Measurements from ENCODE around the gene MAEL. TPM values are rescaled to one million over a fixed set of nuclear protein-coding genes. Genes with fewer than 3 reads are reported as not detected.
A peak's percentile ranks its signal among the peaks of the same experiment; 100 is the strongest.

MAEL gene
- total and polyA plus RNA-seq, 2 experiments from 2014 or later = 0.76 to 0.95 TPM

DNA sequence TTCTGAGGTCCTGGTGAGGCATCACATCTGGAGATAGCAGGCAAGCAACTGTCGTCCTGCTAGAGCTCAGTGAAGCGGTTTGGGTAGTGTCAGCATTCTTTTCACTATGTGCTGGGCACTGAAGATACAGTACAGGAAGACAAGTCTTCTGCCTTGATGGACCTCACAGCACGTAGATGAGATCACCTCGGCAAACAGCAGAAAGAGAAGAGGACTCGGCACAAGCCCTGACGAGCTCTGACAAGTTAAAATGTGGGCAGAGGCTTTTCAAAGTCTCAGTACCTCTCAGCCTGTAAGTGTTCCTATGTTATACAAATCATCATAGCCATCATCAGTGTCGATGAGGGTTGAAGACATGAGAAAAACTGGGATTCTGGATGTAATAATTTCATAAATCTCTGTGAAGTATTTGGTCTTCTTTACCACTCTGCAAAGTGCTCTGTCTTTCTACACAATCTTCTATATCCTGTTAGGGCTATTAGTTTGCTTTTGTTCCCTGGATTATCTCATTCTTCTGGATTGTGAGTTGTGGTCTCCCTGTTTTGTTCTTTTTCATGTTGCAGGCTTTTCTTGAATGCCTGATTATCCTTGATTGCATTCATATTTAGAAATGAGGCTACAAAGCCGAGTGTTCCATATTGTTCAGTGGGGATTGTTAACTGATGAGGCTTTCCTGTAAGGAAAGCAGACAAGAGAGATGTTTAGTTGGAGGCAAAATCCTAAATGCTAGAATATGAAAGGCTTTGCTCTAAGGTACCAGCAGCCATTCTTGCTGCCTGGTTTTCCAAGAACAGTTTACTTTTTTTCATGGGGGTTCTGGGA, 24.2 kb downstream of the MAEL start:
- Histone ChIP-seq H3K36me3 (ENCODE audit: insufficient read depth) (no peaks in the 10 kb centered on the region), H3K4me1 (ENCODE audit: insufficient read depth) (no peaks in the 10 kb centered on the region), H3K4me3 (no peak overlapping the region), H3K27me3 (ENCODE audit: insufficient read depth) (no peaks in the 10 kb centered on the region), H3K4me2 (no peak overlapping the region), H4K20me1 (replicated peaks; ENCODE audit: insufficient read depth) (no peaks in the 10 kb centered on the region), H3K27ac (ENCODE audit: low read depth) (no peak overlapping the region), H3F3A (replicated peaks; ENCODE audit: low read depth) (no peaks in the 10 kb centered on the region), H3K9me2 (ENCODE audit: insufficient read depth) (no peaks in the 10 kb centered on the region), H2AFZ (peak overlapping the region; percentile 69; the same call in 1 of the 2 replicates), H3K79me2 (replicated peaks; ENCODE audit: insufficient read depth) (no peaks in the 10 kb centered on the region)
- no peak overlapping the region for H3K4me3 Mint-ChIP-seq
- no peaks in the 10 kb centered on the region for H3K27me3 Mint-ChIP-seq (ENCODE audit: insufficient read depth, low read depth, poor library complexity)
- no peaks in the 10 kb centered on the region for H3K36me3 Mint-ChIP-seq (ENCODE audit: low read depth)
- H3K4me1 Mint-ChIP-seq = no peaks in the 10 kb centered on the region
- no peak for DNase-seq (ENCODE audit: low spot score)
- TF ChIP-seq STAT1 (IDR thresholded peaks at IDR 0.05; ENCODE audit: unreplicated experiment) (no peak), EZH2 (IDR thresholded peaks at IDR 0.05; ENCODE audit: low read depth, unreplicated experiment) (no peak), JUNB (IDR thresholded peaks at IDR 0.05; ENCODE audit: unreplicated experiment) (no peak)
- TF ChIP-seq, protein P1, sequence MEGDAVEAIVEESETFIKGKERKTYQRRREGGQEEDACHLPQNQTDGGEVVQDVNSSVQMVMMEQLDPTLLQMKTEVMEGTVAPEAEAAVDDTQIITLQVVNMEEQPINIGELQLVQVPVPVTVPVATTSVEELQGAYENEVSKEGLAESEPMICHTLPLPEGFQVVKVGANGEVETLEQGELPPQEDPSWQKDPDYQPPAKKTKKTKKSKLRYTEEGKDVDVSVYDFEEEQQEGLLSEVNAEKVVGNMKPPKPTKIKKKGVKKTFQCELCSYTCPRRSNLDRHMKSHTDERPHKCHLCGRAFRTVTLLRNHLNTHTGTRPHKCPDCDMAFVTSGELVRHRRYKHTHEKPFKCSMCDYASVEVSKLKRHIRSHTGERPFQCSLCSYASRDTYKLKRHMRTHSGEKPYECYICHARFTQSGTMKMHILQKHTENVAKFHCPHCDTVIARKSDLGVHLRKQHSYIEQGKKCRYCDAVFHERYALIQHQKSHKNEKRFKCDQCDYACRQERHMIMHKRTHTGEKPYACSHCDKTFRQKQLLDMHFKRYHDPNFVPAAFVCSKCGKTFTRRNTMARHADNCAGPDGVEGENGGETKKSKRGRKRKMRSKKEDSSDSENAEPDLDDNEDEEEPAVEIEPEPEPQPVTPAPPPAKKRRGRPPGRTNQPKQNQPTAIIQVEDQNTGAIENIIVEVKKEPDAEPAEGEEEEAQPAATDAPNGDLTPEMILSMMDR (conservative IDR thresholded peaks at IDR 0.05; ENCODE audit: low read depth in 2 of 2) = no peak
- TF ChIP-seq, protein P2, sequence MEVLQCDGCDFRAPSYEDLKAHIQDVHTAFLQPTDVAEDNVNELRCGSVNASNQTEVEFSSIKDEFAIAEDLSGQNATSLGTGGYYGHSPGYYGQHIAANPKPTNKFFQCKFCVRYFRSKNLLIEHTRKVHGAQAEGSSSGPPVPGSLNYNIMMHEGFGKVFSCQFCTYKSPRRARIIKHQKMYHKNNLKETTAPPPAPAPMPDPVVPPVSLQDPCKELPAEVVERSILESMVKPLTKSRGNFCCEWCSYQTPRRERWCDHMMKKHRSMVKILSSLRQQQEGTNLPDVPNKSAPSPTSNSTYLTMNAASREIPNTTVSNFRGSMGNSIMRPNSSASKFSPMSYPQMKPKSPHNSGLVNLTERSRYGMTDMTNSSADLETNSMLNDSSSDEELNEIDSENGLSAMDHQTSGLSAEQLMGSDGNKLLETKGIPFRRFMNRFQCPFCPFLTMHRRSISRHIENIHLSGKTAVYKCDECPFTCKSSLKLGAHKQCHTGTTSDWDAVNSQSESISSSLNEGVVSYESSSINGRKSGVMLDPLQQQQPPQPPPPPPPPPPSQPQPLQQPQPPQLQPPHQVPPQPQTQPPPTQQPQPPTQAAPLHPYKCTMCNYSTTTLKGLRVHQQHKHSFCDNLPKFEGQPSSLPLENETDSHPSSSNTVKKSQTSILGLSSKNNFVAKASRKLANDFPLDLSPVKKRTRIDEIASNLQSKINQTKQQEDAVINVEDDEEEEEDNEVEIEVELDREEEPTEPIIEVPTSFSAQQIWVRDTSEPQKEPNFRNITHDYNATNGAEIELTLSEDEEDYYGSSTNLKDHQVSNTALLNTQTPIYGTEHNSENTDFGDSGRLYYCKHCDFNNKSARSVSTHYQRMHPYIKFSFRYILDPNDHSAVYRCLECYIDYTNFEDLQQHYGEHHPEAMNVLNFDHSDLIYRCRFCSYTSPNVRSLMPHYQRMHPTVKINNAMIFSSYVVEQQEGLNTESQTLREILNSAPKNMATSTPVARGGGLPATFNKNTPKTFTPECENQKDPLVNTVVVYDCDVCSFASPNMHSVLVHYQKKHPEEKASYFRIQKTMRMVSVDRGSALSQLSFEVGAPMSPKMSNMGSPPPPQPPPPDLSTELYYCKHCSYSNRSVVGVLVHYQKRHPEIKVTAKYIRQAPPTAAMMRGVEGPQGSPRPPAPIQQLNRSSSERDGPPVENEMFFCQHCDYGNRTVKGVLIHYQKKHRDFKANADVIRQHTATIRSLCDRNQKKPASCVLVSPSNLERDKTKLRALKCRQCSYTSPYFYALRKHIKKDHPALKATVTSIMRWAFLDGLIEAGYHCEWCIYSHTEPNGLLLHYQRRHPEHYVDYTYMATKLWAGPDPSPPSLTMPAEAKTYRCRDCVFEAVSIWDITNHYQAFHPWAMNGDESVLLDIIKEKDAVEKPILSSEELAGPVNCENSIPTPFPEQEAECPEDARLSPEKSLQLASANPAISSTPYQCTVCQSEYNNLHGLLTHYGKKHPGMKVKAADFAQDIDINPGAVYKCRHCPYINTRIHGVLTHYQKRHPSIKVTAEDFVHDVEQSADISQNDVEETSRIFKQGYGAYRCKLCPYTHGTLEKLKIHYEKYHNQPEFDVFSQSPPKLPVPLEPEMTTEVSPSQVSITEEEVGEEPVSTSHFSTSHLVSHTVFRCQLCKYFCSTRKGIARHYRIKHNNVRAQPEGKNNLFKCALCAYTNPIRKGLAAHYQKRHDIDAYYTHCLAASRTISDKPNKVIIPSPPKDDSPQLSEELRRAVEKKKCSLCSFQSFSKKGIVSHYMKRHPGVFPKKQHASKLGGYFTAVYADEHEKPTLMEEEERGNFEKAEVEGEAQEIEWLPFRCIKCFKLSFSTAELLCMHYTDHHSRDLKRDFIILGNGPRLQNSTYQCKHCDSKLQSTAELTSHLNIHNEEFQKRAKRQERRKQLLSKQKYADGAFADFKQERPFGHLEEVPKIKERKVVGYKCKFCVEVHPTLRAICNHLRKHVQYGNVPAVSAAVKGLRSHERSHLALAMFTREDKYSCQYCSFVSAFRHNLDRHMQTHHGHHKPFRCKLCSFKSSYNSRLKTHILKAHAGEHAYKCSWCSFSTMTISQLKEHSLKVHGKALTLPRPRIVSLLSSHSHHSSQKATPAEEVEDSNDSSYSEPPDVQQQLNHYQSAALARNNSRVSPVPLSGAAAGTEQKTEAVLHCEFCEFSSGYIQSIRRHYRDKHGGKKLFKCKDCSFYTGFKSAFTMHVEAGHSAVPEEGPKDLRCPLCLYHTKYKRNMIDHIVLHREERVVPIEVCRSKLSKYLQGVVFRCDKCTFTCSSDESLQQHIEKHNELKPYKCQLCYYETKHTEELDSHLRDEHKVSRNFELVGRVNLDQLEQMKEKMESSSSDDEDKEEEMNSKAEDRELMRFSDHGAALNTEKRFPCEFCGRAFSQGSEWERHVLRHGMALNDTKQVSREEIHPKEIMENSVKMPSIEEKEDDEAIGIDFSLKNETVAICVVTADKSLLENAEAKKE (CRISPR knock-in tag; IDR thresholded peaks at IDR 0.05) = no peak
- TF ChIP-seq, protein P3, sequence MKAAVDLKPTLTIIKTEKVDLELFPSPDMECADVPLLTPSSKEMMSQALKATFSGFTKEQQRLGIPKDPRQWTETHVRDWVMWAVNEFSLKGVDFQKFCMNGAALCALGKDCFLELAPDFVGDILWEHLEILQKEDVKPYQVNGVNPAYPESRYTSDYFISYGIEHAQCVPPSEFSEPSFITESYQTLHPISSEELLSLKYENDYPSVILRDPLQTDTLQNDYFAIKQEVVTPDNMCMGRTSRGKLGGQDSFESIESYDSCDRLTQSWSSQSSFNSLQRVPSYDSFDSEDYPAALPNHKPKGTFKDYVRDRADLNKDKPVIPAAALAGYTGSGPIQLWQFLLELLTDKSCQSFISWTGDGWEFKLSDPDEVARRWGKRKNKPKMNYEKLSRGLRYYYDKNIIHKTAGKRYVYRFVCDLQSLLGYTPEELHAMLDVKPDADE (IDR thresholded peaks at IDR 0.05) = no peak
- H3K9me3 Mint-ChIP-seq = no peaks in the 10 kb centered on the region
- H3K27ac Mint-ChIP-seq = no peak overlapping the region
- no peak for ATAC-seq
